ENCODE measurements around the gene NPAS4. TPM values are rescaled to one million over a fixed set of nuclear protein-coding genes. Genes with fewer than 3 reads are reported as not detected.

The NPAS4 gene
- polyA plus RNA-seq, 1 donor (not counting 4 experiments of a cell fraction or from before 2014, with no cell fraction given) = not detected

- Histone ChIP-seq H3K4me1 (ENCODE audit: control insufficient read depth, extremely low read depth, insufficient read depth, low read length) (peaks cover 6% of the 10 kb centered on the region), H3K4me2 (ENCODE audit: control insufficient read depth, extremely low read depth, insufficient read depth, low read depth, low read length) (no peak overlapping the region), H3K4me3 (ENCODE audit: control insufficient read depth in 2 of 3, extremely low read depth in 1 of 3, insufficient read depth in 2 of 3, low read depth in 1 of 3, low read length in 3 of 3) (no peak overlapping the region), H3K9me3 (ENCODE audit: control insufficient read depth, low read depth, low read length) (no peaks in the 10 kb centered on the region), H3K79me2 (ENCODE audit: control insufficient read depth, insufficient read depth, low read length) (no peaks in the 10 kb centered on the region), H3K27ac (ENCODE audit: control insufficient read depth, insufficient read depth, low read length) (no peak overlapping the region), H3K27me3 (ENCODE audit: control insufficient read depth, extremely low read depth, insufficient read depth, low read length) (no peaks in the 10 kb centered on the region), H3K9ac (ENCODE audit: control insufficient read depth, extremely low read depth, insufficient read depth, low read length) (no peak overlapping the region), H4K20me1 (ENCODE audit: control insufficient read depth, extremely low read depth, insufficient read depth, low read length) (no peaks in the 10 kb centered on the region), H2AFZ (ENCODE audit: control insufficient read depth, low read length) (no peak overlapping the region), H3K36me3 (ENCODE audit: control insufficient read depth in 2 of 2, extremely low read depth in 1 of 2, insufficient read depth in 2 of 2, low read length in 2 of 2) (no peaks in the 10 kb centered on the region), H3K9me1 (ENCODE audit: control insufficient read depth, extremely low read depth, insufficient read depth, low read length) (no peaks in the 10 kb centered on the region)
- TF ChIP-seq EZH2 (IDR thresholded peaks at IDR 0.05; ENCODE audit: low read length) = no peak
- TF ChIP-seq CTCF (optimal IDR thresholded peaks at IDR 0.05 in 1 of 3, IDR thresholded peaks at IDR 0.05 in 1 of 3, conservative IDR thresholded peaks at IDR 0.05 in 1 of 3; ENCODE audit: extremely low read depth in 1 of 3, insufficient read depth in 2 of 3, low read length in 3 of 3) = no peak
- dilution Hi-C loops (cut with MboI; ENCODE audit: extremely low pct_ligation_motif_present, low sequenced_read_pairs) = no loop called here
- FAIRE-seq = no peak
- no peak for DNase-seq (ENCODE audit: low read depth, low spot score)
Measured at GRCh38 chr11:66391322-66391721, 29.5 kb upstream of the NPAS4 start.

GRCh38 chr11:66393954-66394353 lies 26.9 kb upstream of the NPAS4 start:
- TF ChIP-seq EZH2 (IDR thresholded peaks at IDR 0.05; ENCODE audit: low read length) (no peak), CTCF (optimal IDR thresholded peaks at IDR 0.05 in 1 of 3, IDR thresholded peaks at IDR 0.05 in 1 of 3, conservative IDR thresholded peaks at IDR 0.05 in 1 of 3; ENCODE audit: extremely low read depth in 1 of 3, insufficient read depth in 2 of 3, low read length in 3 of 3) (no peak)
- Histone ChIP-seq H2AFZ (ENCODE audit: control insufficient read depth, low read length) (no peak overlapping the region), H3K79me2 (ENCODE audit: control insufficient read depth, insufficient read depth, low read length) (no peaks in the 10 kb centered on the region), H3K4me3 (ENCODE audit: control insufficient read depth in 2 of 3, extremely low read depth in 1 of 3, insufficient read depth in 2 of 3, low read depth in 1 of 3, low read length in 3 of 3) (no peak overlapping the region), H3K27me3 (ENCODE audit: control insufficient read depth, extremely low read depth, insufficient read depth, low read length) (no peaks in the 10 kb centered on the region), H3K4me2 (ENCODE audit: control insufficient read depth, extremely low read depth, insufficient read depth, low read depth, low read length) (no peak overlapping the region), H4K20me1 (ENCODE audit: control insufficient read depth, extremely low read depth, insufficient read depth, low read length) (no peaks in the 10 kb centered on the region), H3K4me1 (ENCODE audit: control insufficient read depth, extremely low read depth, insufficient read depth, low read length) (no peaks in the 10 kb centered on the region), H3K9ac (ENCODE audit: control insufficient read depth, extremely low read depth, insufficient read depth, low read length) (no peak overlapping the region), H3K9me1 (ENCODE audit: control insufficient read depth, extremely low read depth, insufficient read depth, low read length) (no peaks in the 10 kb centered on the region), H3K9me3 (ENCODE audit: control insufficient read depth, low read depth, low read length) (no peaks in the 10 kb centered on the region), H3K27ac (ENCODE audit: control insufficient read depth, insufficient read depth, low read length) (no peak overlapping the region), H3K36me3 (ENCODE audit: control insufficient read depth in 2 of 2, extremely low read depth in 1 of 2, insufficient read depth in 2 of 2, low read length in 2 of 2) (no peaks in the 10 kb centered on the region)
- FAIRE-seq (no peak), DNase-seq (ENCODE audit: low read depth, low spot score) (no peak)
- dilution Hi-C loops (cut with MboI; ENCODE audit: extremely low pct_ligation_motif_present, low sequenced_read_pairs) = no loop called here
